GM18517 (cell line): ENCODE measurements around the gene CATSPERE.

Experiments
- ATAC-seq: cut with Tn5 transposase; IDR thresholded peaks from one replicate; pipeline ENCODE4 v1.9.1; 2021; ENCODE audit warnings: mild to moderate bottlenecking, moderate library complexity; ENCODE audit not compliant: unreplicated experiment

Gene CATSPERE

DNA sequence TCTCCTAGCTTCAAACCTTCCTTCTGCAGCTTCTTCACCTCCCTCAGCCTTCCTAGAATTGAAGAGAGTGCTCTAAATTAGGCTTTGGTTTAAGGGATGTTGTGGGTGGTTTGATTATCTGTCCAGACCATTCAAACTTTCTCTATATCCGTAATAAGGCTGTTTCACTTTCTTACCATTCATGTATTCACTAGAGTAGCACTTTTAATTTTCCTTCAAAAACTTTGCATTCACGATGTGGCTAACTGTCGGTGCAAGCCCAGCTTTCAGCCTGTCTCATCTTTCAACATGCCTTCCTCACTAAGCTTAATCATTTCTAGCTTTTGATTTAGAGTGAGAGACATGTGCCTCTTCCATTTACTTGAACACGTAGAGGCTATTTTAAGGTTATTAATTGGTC is 165.6 kb downstream of the CATSPERE start:
- no peak for ATAC-seq

DNA sequence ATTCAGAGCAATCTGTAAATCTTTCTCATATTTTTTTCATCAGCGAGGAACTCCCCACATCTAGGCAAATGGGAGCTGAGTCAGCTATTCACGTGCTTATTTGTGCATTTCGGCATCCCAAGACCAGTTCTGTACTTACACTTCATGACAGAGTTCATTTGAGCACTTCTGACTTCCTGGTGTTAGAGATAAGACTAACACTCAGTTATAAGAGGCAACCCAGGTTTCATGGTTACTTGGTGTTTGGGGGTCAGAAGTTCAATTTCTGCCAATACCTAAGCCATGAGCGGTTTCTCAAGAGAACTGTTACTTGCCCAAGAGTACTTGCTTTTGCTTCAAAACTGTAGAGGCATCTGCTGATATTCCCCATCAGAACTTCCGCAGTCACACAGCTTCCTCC is 167.7 kb downstream of the CATSPERE start:
- ATAC-seq: no peak

DNA sequence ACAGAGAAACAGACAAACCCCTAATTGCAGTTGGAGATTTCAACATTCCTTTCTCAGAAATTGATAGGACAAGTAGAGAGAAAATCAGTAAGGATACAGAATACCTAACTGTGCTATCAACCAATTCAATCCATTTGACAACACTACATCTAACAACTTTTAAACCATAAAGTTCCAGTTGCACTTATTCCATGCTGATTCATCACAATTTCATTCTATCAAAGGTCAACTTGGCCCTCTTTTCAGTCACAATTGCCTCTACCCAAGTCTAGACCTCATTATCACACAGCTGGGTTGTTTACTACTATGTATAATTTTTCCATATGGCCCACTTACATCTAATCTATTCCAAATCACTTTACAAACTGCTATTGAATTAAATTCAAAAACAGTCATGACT is 172.1 kb downstream of the CATSPERE start:
- ATAC-seq: no peak

DNA sequence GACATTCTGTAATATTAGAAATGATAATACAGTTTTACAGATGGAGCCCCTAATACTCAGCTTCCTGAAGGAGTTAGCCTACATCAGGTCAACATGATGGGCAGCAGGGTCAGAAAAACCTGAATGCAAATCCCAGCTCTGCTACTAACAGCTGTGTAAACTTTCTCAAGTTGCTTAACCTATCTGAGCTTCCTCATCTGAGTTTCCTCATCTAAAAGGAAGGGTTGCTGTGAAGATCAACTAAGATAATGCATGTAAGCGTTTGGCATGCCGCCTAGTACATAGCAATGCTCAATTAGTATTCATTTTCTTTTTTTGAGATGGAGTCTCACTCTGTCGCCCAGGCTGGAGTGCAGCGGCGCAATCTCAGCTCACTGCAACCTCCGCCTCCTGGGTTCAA is 173.5 kb downstream of the CATSPERE start:
- no peak for ATAC-seq

DNA sequence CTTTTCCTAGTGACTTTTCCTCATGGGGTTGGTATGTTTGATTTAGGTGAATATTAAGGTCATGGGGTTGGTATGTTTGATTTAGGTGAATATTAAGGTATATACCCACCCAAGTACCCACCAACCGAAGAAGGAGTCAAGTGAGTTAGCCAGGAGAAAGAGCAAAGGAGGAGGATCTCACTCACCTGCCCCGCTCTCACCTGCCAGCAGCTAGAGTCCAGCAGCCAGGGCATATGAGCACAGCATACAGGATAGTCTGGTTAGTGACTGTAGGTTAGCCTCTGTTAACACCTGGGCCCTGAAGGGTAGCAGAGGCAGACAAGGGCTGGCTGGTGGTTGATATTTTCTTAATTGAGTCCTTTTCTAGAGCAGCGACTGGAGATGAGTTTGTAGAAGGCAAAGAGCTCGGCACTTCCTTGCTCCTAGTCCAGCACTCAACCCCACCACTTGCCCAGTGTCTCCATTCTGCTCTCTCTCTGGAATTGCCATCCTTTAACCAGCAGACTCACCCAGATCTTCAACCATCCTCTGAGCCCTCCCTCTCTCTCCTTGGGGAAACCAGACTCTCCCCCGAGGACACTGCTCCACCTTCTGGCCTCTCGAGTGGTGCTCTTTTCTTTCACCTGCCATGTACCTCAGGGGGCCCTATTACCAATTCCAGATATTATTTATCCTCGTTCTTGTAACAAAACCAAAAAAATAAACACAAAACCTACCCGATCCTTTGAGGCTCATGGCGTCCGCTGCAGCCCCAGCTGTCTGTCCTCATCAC is 175.6 kb downstream of the CATSPERE start:
- no peak for ATAC-seq

DNA sequence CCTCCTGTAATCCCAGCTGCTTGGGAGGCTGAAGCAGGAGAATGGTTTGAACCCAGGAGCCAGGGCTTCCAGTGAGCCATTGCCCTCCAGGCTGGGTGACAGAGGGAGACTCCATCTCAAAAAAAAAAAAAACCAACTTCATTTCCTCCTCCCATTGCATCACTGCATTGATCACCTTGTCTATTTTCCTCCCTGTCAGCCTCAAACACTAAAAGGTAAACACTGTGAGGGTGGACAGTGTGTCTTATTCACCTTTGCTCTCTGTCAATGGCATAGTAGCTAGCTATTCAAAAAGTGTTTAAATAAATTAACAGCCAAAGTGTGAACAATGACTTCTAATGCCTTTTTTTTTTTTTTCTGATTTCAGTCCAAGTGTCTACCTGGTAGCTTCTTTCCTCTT is 178.5 kb downstream of the CATSPERE start:
- ATAC-seq: no peak

GRCh38 chr1:244640917-244641316 is 179.8 kb downstream of the CATSPERE start:
- ATAC-seq: no peak

DNA sequence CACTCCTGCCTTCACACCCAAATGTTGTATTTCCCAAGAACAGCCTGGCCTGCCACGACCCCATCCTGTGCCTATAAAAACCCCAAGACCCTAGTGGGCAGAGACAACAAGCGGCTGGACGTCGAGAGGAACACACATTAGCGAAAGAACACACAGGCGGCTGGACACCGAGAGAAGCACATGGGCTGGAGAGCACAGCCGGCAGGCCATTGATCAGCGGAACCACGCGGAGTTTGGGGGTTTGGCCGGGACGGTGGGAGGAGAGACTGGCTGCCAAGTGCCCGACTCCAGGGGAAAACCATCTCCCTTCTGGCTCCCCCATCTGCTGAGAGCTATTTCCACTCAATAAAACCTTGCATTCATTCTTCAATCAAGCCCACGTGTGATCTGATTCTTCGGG is 181.5 kb downstream of the CATSPERE start:
- ATAC-seq: no peak

- no peak for ATAC-seq
Observed at GRCh38 chr1:244642988-244643387, 181.9 kb downstream of the CATSPERE start.

DNA sequence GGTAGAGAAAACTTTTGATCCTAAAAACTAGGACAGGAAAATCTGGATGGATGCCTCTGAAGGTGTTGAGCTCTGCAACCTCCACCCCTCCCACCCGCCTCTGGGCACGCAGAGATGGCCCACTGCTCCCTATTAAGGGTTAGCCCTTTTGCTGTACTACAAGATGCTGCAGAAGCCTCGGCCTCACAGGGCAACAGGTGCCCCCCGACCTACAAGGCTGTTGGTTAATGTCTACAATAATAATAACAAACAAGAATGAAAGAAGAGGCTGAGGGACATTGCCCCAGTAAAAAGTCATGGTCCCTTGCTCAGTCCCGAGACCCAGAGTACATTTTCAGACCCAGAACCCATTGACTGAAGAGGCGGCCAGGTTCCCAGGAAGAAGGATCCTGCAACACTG is 184.3 kb downstream of the CATSPERE start:
- no peak for ATAC-seq

- ATAC-seq: no peak
Observed at GRCh38 chr1:244645890-244646289, 184.8 kb downstream of the CATSPERE start.

DNA sequence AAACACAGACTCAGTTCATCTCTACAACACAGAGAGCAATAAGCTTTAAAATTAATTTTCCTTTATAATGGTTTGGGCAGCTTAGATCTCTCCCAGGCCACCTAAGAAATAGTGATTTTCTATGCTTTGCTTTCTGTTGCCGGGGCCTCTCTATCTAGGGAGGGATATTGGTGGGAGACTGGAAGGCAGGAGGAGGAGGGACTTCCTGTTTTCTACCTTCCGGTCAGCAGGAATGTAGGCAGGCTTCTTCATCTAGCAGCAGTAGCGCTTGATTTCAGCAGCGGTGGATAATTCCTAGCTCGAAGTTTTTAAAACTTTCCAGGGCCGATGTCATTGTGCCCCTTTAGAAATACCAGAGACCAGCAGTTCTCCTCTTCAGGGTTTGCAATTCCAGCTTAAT is 186.7 kb downstream of the CATSPERE start:
- no peak for ATAC-seq

DNA sequence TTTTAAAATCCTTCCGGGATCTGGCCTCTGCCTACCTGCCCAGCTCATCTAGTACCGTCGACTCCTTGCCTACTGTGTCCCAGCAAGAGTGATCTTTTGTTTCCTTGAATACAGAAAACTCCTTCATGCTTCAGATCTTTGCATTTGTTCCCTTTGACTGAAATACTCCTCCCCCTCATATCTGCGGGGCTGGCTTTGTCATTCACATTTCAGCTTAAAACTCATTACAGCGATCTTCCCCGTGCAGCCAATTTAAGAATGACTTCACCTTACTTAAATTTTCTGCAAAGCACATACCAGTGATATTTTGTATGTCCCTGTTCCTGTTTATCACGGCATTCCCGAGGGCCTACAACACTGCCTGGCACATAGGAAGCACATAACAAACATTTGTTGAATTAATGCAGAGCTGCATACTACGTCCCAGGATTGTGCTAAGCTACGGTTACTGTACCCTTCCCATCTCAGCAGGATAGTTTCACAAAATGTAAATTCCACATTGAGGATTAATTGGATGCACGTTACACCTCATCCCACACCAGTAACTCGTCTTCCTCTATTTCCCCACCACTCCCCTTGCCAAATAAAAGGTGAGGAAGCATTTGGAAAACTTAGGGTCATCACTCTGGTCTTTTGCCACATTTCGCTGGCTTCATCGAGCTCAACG is 191.0 kb downstream of the CATSPERE start:
- no peak for ATAC-seq

- ATAC-seq: peak; percentile 95
Observed at GRCh38 chr1:244652623-244653438, 191.8 kb downstream of the CATSPERE start, which contains the start of gene DESI2. Gene DESI2 (plus strand): TSS chr1:244653126. CDS start chr1:244653314, 188 bp downstream.

- no peak for ATAC-seq
Observed at GRCh38 chr1:244653439-244654107, 192.5 kb downstream of the CATSPERE start.

GRCh38 chr1:244654108-244655038 is 193.3 kb downstream of the CATSPERE start:
- no peak for ATAC-seq

DNA sequence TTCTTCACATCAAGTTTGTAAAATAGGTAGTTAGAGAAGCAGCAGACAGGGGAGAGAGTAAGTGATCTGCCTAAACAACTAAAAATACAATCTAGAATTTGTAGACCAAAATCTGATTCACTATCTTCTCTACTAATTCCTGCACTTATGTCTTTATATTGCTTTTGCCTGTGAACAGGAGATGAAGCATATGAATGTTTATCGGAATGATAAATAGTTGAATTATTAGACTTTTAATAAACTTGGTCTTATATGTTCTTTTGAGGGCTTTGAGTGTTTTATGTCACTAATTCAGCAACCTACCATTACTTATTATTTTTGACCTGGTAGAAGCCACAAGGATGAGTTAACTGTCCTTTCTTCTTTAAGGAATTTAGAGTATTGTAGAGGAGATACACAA is 194.1 kb downstream of the CATSPERE start:
- ATAC-seq: no peak

- ATAC-seq: no peak
Observed at GRCh38 chr1:244657421-244657820, 196.3 kb downstream of the CATSPERE start.

- ATAC-seq: no peak
Observed at GRCh38 chr1:244659694-244660093, 198.6 kb downstream of the CATSPERE start.

- ATAC-seq: no peak
Observed at GRCh38 chr1:244660595-244660994, 199.5 kb downstream of the CATSPERE start.
